Progenitor cell of endocrine pancreas (in vitro differentiated cells): ENCODE data around the gene SYT1. TPM values are rescaled to one million over a fixed set of nuclear protein-coding genes. Genes with fewer than 3 reads are reported as not detected.
A peak's percentile ranks its signal among the peaks of the same experiment; 100 is the strongest.

ENCODE experiments used
- DNase-seq: peaks from one replicate; pipeline ENCODE4 v3.0.0; 2021; ENCODE audit warnings: low spot score; ENCODE audit not compliant: unreplicated experiment
- H3K27ac Mint-ChIP-seq: 2 replicates; pipeline ENCODE4 v1.8.0; 2021; ENCODE audit warnings: mild to moderate bottlenecking, moderate library complexity, mixed read lengths
- H3K27me3 Mint-ChIP-seq: 2 replicates; pipeline ENCODE4 v1.8.0; 2021; ENCODE audit warnings: mixed read lengths
- H3K36me3 Mint-ChIP-seq: 2 replicates; pipeline ENCODE4 v1.8.0; 2022; ENCODE audit warnings: mixed read lengths; ENCODE audit not compliant: insufficient read depth
- H3K4me1 Mint-ChIP-seq: 2 replicates; pipeline ENCODE4 v1.8.0; 2021; ENCODE audit warnings: low read depth, mixed read lengths
- H3K4me3 Mint-ChIP-seq: 2 replicates; pipeline ENCODE4 v1.8.0; 2021; ENCODE audit warnings: low read depth, mild to moderate bottlenecking, moderate library complexity, mixed read lengths
- H3K9me3 Mint-ChIP-seq: 2 replicates; pipeline ENCODE4 v1.8.0; 2021; ENCODE audit warnings: low read depth, mixed read lengths
- total RNA-seq: library from RNA; stranded (reverse); gene quantifications from 2 replicates; pipeline ENCODE4 v1.2.1, GENCODE V29; 2021
- TF ChIP-seq, protein P1 (sequence below): fragments of 200-600 bp; sonication (generic); IDR thresholded peaks from one replicate; pipeline ENCODE4 v1.5.0; 2021; ENCODE audit warnings: antibody characterized with exemption, mild to moderate bottlenecking; ENCODE audit not compliant: unreplicated experiment

The SYT1 gene
- total RNA-seq, 1 donor from 2014 or later = 4.3 TPM

DNA sequence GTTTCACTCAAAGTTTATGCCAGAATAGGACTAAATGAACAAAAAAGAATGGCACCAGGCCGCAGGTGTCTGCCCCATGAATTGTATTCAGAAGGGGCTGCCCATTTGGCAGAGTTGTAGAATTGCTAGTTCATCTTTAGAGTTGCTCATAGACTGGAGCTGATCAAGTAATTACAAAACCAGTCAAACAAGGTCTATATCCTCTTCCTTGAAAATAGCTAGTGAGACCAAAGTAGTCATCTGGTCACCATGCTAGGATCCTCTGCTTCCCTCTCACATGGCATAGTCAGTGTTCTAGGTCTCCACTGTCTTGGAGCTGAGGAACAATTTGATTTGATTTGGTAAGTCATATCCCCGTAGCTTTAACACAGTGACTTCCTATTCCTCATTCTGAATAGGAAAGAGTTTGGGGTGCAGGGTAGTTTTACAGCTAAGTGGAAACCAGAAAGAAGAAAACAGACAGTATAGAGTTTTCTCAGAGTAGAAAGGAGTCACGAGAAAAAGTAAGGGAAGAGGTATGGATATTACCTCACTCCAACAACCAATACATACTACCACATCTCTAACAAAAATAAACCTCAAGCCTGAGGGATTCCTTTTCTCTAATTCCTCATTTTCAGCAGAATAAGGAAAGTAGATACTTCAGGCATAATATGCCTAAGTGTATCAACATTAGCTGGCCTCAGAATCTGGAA, 574.1 kb downstream of the SYT1 start:
- TF ChIP-seq, protein P1, sequence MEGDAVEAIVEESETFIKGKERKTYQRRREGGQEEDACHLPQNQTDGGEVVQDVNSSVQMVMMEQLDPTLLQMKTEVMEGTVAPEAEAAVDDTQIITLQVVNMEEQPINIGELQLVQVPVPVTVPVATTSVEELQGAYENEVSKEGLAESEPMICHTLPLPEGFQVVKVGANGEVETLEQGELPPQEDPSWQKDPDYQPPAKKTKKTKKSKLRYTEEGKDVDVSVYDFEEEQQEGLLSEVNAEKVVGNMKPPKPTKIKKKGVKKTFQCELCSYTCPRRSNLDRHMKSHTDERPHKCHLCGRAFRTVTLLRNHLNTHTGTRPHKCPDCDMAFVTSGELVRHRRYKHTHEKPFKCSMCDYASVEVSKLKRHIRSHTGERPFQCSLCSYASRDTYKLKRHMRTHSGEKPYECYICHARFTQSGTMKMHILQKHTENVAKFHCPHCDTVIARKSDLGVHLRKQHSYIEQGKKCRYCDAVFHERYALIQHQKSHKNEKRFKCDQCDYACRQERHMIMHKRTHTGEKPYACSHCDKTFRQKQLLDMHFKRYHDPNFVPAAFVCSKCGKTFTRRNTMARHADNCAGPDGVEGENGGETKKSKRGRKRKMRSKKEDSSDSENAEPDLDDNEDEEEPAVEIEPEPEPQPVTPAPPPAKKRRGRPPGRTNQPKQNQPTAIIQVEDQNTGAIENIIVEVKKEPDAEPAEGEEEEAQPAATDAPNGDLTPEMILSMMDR = no peak
- Mint-ChIP-seq H3K4me3 (no peak overlapping the region), H3K27me3 (no peaks in the 10 kb centered on the region), H3K36me3 (no peaks in the 10 kb centered on the region), H3K27ac (peak overlapping the region; percentile 5), H3K4me1 (no peaks in the 10 kb centered on the region), H3K9me3 (no peaks in the 10 kb centered on the region)
- DNase-seq = no peak

DNA sequence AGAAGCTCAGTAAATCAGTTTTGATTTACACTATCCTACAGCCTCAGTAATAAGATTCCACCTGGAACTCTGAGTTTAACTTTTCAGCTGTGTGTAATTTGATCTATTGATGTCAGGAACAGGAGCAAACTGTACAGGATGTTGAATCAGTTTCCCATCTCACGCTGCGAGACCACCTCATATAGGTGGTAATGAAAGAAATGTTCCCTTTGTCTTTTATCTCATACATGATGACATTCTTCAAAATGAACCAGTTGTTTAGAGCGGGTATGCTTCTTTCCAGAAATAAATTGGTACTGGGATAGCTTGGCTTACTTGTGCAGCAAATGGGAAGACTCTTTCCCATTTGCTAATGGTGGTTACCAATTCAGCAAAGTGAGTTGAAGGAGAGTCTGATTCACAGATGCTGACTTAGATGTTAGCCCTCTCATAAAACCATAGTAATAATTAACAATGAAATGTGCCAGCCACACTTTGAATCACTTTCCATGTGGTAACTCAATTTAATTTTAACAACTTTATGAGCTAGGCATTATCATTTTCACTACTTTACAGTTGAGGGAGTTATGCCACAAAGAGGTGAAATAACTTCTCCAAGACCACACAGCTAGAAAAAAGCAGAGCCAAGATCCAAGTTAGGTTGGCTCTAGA, 574.7 kb downstream of the SYT1 start:
- no peaks in the 10 kb centered on the region for H3K36me3 Mint-ChIP-seq
- no peaks in the 10 kb centered on the region for H3K27me3 Mint-ChIP-seq
- DNase-seq = no peak
- H3K4me1 Mint-ChIP-seq = no peaks in the 10 kb centered on the region
- no peaks in the 10 kb centered on the region for H3K9me3 Mint-ChIP-seq
- TF ChIP-seq, protein P1 = no peak
- no peak overlapping the region for H3K27ac Mint-ChIP-seq
- H3K4me3 Mint-ChIP-seq = no peak overlapping the region

DNA sequence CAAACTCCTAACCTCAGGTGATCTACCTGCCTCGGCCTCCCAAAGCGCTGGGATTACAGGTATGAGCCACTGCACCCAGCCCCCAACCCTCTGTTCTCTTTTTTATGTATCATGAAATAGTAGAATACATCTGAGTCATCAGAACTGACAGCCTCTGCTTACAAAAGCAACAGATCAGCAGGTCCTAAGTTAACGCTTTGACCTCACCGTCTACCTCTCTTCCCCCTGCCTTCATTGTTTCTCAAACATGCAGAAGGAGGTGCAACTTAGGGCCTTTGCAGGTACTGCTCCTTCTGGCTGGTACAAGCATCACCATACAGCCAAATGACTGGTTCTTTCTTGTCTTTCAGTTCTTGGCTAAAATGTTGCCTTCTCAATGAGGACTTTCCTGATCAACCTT, 577.0 kb downstream of the SYT1 start:
- no peaks in the 10 kb centered on the region for H3K36me3 Mint-ChIP-seq
- no peak for DNase-seq
- H3K27ac Mint-ChIP-seq = no peak overlapping the region
- no peaks in the 10 kb centered on the region for H3K9me3 Mint-ChIP-seq
- TF ChIP-seq, protein P1 = no peak
- H3K4me1 Mint-ChIP-seq = no peaks in the 10 kb centered on the region
- H3K27me3 Mint-ChIP-seq = no peaks in the 10 kb centered on the region
- H3K4me3 Mint-ChIP-seq = no peak overlapping the region

DNA sequence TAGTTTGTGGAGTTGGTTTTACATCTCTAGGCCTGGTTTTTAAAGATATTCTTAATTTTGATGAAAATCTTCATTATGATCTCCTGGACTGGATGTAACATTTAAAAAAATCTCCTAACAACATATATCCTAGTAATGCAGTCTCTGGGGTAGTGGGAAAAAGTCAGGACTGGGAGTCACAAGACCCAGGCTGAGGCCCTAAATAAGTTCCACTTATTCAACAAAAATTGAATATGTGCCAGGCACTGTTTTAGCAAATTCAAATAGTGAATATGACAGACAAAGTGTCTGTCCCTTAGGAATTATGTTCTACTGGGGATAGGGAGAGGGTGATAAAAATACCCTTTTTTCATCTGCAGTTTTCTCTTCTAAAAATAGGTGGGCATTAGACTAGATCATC, 577.8 kb downstream of the SYT1 start:
- DNase-seq = no peak
- H3K27ac Mint-ChIP-seq = no peak overlapping the region
- no peaks in the 10 kb centered on the region for H3K9me3 Mint-ChIP-seq
- no peaks in the 10 kb centered on the region for H3K36me3 Mint-ChIP-seq
- no peaks in the 10 kb centered on the region for H3K4me1 Mint-ChIP-seq
- TF ChIP-seq, protein P1 = no peak
- H3K4me3 Mint-ChIP-seq = no peak overlapping the region
- no peaks in the 10 kb centered on the region for H3K27me3 Mint-ChIP-seq

DNA sequence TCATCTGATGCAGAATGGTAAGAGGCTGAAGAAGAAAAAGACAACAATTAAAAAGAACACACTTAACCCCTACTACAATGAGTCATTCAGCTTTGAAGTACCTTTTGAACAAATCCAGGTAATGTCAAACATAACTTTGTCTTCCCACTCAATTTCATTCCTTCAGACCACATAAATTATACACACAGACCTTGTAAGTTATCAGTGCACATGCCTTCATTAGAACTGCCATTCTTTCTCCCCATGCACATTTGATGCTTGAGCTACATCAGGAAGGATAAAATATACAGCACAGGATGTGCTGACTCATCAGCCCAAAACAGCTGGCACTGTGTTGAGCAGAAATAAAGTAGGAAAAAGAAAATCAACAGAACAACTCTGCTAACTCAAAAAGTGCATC, 579.5 kb downstream of the SYT1 start:
- Mint-ChIP-seq H3K4me1 (no peaks in the 10 kb centered on the region), H3K27me3 (no peaks in the 10 kb centered on the region), H3K4me3 (no peak overlapping the region), H3K27ac (no peak overlapping the region), H3K36me3 (no peaks in the 10 kb centered on the region), H3K9me3 (no peaks in the 10 kb centered on the region)
- TF ChIP-seq, protein P1 = no peak
- DNase-seq = no peak
